ENCODE measurements around the gene D2HGDH. TPM values are rescaled to one million over a fixed set of nuclear protein-coding genes. Genes with fewer than 3 reads are reported as not detected.
A peak's percentile ranks its signal among the peaks of the same experiment; 100 is the strongest.
"Not testable (repeated sequence)": the region's sequence is repeated elsewhere in the genome, so short reads cannot be mapped to it uniquely, and the experiment has no call there.

The D2HGDH gene
- total and polyA plus RNA-seq, 3 experiments from 2014 or later = 5.7 to 23.4 (median 22.9) TPM

DNA sequence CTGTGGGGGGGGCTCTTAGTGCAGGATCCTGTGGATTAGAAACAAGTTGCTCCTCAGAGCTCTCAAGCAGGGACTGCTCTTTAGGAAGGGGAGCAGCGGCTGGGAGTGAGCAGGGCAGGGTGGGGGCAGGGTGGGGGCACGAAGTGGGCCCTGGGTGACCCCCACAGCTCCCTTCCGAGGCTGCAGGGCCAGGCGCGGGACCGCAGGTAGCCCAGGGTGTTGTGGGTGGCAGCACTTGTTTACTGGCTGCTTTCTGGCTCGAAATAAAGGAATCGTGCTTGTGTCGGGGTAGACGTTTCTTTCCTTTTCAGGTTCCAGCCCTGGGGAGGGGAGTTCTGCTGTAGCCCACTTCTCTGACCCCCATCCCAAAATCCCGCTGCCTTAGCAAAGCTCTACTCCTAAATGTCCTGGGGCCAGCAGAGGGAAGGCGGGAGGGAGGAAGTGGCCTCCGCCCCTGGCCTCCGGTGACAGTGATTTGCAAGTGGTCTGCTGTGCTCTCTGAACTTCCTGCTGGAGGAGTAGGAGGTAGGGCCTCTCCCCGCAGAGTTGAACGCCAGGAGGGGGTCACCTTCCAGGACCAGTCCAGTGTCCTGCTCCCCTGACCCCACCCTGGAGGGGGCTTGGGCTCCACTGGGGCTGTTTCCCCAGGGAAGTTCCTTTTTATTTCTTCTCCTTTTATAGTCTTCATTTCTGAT lies 82.8 kb downstream of the D2HGDH start:
- Histone ChIP-seq H3K27ac (ENCODE audit: low read depth, low read length) (no peak overlapping the region), H3K4me1 (ENCODE audit: insufficient read depth, low read length) (peaks cover 5% of the 10 kb centered on the region), H3K9me3 (ENCODE audit: low read length) (no peaks in the 10 kb centered on the region), H3K27me3 (ENCODE audit: insufficient read depth, low read length, poor library complexity, severe bottlenecking) (no peaks in the 10 kb centered on the region), H3K4me3 (ENCODE audit: low read length) (no peak overlapping the region), H3K36me3 (ENCODE audit: insufficient read depth, low read length) (no peaks in the 10 kb centered on the region)
- ChIA-PET CTCF (interaction anchor here (0.9 kb wide), 1 partner anchor 61 kb away, joined by 3 read pairs; no protein-coding TSS in a partner anchor), POLR2A (interaction anchor here (0.6 kb wide), 1 partner anchor 22 kb away, joined by 3 read pairs; no protein-coding TSS in a partner anchor)
- Mint-ChIP-seq H3K4me1 (peaks cover 10 to 21% (median 12%) of the 10 kb centered on the region in 3 donors), H3K36me3 (no peaks in the 10 kb centered on the region), H3K27ac (peak overlapping the region in 5 of 8 donors; percentile 64 to 88 (median 80)), H3K9me3 (no peaks in the 10 kb centered on the region), H3K27me3 (peaks cover 0 to 3% of the 10 kb centered on the region in 2 donors), H3K4me3 (peak overlapping the region in 4 of 7 donors; percentile 9 to 67 (median 59))
- DNase-seq = peak in 1 of 5 donors; percentile 48

- H3K27ac ChIP-seq (ENCODE audit: low read depth, low read length); H3K9me3 ChIP-seq (ENCODE audit: low read length); POLR2A ChIA-PET; H3K4me1 ChIP-seq (ENCODE audit: insufficient read depth, low read length); H3K9me3 Mint-ChIP-seq; H3K36me3 ChIP-seq (ENCODE audit: insufficient read depth, low read length); H3K36me3 Mint-ChIP-seq; H3K4me3 ChIP-seq (ENCODE audit: low read length); H3K27me3 Mint-ChIP-seq; H3K27me3 ChIP-seq (ENCODE audit: insufficient read depth, low read length, poor library complexity, severe bottlenecking); DNase-seq: not testable (repeated sequence)
- H3K4me1 Mint-ChIP-seq = peaks cover 13 to 26% (median 17%) of the 10 kb centered on the region in 3 donors
- H3K27ac Mint-ChIP-seq = peak overlapping the region in 4 of 8 donors; percentile 54 to 88 (median 76)
- H3K4me3 Mint-ChIP-seq = peak overlapping the region in 3 of 7 donors; percentile 56 to 67 (median 62)
- CTCF ChIA-PET = interaction anchor here (0.9 kb wide), 1 partner anchor 61 kb away, joined by 3 read pairs; no protein-coding TSS in a partner anchor
These were observed 83.4 kb downstream of the D2HGDH start for GRCh38 chr2:241817821-241818215.

Other genes with a start within 250 kb of the D2HGDH start
- gene STK25, start 226.0 kb upstream of the D2HGDH start, total RNA-seq = 10 to 100 TPM; 95.0 to 96.2 TPM
- gene STK25, start 226.0 kb upstream of the D2HGDH start, polyA plus RNA-seq = 86.3 TPM
- gene BOK, start 175.9 kb upstream of the D2HGDH start, total RNA-seq = not detected
- gene BOK, start 175.9 kb upstream of the D2HGDH start, polyA plus RNA-seq = not detected
- 10 to 100 TPM; 51.4 to 51.9 TPM for gene THAP4, start 97.5 kb upstream of the D2HGDH start, total RNA-seq
- 42.3 TPM for gene THAP4, start 97.5 kb upstream of the D2HGDH start, polyA plus RNA-seq
- gene ATG4B, start 96.9 kb upstream of the D2HGDH start, total RNA-seq = 10 to 100 TPM; 79.0 to 80.2 TPM
- gene ATG4B, start 96.9 kb upstream of the D2HGDH start, polyA plus RNA-seq = 56.1 TPM
- gene DTYMK, start 47.8 kb upstream of the D2HGDH start, total RNA-seq = 100 to 1,000 TPM; 131 to 134 TPM
- 41.1 TPM for gene DTYMK, start 47.8 kb upstream of the D2HGDH start, polyA plus RNA-seq
- 10 to 100 TPM; 44.4 to 48.4 TPM for gene ING5, start 32.6 kb upstream of the D2HGDH start, total RNA-seq
- 19.5 TPM for gene ING5, start 32.6 kb upstream of the D2HGDH start, polyA plus RNA-seq
- gene GAL3ST2, start 42.2 kb downstream of the D2HGDH start, total RNA-seq = under 1 TPM in 1 of 2 experiments, not detected in 1; 0.16 TPM
- gene GAL3ST2, start 42.2 kb downstream of the D2HGDH start, polyA plus RNA-seq = not detected
- not detected for gene NEU4, start 74.6 kb downstream of the D2HGDH start, total RNA-seq
- not detected for gene NEU4, start 74.6 kb downstream of the D2HGDH start, polyA plus RNA-seq
- gene PDCD1, start 124.3 kb downstream of the D2HGDH start, total RNA-seq = 10 to 100 TPM; 34.3 to 39.3 TPM
- 41.8 TPM for gene PDCD1, start 124.3 kb downstream of the D2HGDH start, polyA plus RNA-seq
- gene RTP5, start 135.1 kb downstream of the D2HGDH start, total RNA-seq = under 1 TPM; 0.11 to 0.18 TPM
- 0.23 TPM for gene RTP5, start 135.1 kb downstream of the D2HGDH start, polyA plus RNA-seq